LNCAP (cell line): ENCODE data around the gene EDEM1.

Source experiments
- TF ChIP-seq, protein P1 (sequence below): fragments of 450-650 bp; IDR thresholded peaks from 2 replicates; pipeline ENCODE4 v1.5.1; 2017; ENCODE audit warnings: mild to moderate bottlenecking

EDEM1 gene

DNA sequence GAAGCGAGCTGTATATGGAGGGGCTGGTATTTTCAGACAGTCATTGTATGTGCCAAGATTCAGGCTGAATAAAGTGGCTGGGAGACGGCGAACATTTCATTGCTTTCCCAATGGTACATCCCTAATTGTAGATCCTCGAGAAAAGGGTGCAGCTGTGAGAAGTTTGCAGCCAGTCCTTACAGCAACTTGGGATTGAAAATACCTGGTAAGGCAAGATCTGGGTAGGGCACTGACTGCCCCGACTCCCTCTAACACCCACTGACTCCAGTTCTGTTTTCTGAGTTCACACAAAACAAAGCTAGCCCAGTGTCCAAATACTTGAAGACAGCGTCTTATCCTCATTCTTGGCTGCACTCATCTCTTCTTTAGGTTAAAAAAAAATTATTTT is 63.7 kb downstream of the EDEM1 start:
- TF ChIP-seq, protein P1, sequence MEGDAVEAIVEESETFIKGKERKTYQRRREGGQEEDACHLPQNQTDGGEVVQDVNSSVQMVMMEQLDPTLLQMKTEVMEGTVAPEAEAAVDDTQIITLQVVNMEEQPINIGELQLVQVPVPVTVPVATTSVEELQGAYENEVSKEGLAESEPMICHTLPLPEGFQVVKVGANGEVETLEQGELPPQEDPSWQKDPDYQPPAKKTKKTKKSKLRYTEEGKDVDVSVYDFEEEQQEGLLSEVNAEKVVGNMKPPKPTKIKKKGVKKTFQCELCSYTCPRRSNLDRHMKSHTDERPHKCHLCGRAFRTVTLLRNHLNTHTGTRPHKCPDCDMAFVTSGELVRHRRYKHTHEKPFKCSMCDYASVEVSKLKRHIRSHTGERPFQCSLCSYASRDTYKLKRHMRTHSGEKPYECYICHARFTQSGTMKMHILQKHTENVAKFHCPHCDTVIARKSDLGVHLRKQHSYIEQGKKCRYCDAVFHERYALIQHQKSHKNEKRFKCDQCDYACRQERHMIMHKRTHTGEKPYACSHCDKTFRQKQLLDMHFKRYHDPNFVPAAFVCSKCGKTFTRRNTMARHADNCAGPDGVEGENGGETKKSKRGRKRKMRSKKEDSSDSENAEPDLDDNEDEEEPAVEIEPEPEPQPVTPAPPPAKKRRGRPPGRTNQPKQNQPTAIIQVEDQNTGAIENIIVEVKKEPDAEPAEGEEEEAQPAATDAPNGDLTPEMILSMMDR = no peak

GRCh38 chr3:5252131-5252530 is 64.6 kb downstream of the EDEM1 start:
- TF ChIP-seq, protein P1 = no peak

DNA sequence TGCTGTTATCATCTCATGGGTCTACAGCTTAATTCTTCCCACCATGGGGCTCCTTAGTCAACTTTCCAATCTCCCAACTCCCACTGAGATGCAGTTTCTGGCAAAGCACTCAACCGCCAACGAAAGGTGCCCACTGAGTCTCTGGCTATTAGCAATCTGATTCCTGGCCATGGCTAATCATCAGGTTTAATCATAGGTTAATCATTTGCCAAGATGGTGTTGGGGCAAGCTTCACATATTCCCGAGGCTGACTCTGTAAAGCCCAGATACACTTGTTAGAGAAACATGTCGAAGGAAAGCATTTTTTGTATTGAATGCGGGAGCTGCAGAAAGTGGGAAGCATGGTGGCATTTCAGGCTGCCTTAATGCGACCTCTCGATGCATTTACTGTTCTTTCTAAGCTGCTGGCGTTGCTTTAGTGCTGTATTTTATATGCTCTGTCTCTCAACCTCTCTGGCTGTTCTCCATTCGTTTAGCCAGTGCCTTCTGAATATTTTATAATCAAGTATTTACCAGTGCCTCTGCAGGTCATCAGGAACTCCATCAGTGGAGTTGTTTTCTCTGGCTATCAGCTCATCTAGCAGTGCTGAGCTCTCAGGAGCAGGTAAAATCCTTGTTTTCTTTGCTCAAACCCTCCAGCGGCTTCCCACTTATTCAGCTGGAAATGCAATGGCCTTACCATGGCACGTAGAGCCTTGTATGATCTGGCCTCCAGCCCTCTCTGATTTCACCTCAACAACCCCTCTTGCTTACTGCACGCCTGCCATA is 67.0 kb downstream of the EDEM1 start:
- TF ChIP-seq, protein P1 = no peak

DNA sequence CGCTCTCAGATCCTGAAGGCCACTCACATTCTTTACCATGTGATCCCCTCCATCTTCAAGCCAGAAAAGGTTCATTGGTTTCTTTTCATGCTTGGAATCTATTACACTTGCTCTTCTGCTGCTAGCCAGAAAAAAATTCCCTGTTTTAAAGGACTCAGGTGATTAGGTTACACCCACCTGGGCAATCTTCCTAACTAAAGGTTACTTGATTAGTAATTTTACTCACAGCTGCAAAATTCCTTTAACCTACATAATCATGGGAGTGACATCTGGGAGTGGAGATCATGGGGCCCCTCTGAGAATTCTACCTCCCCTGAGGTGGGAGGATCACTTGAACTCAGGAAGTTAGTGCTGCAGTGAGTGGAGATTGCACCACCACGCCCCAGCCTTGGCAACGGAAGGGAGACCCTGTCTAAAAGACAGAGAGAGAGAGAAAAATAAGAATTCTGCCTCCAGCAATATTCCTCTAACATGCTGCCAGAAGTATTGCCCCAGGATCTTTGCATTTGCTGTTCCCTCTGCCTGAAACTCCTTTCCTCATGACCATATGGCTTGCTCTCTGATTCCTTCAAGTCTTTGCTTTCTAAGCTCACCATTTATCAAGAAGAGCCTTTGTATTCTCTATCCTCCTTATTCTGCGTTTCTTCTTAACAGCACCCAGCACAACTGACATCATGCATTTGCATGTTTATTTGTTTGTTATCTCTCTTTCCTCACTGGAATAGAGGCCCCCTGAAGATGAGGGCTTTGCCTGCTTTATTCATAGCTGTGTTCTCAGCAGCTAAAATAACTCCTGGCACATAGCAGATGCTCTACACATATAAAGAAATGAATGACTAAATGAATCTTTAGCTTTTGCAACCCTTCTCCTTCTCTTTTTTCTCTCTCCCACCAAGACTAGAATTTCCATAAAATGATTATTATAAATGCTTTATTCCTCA is 68.2 kb downstream of the EDEM1 start:
- TF ChIP-seq, protein P1 = no peak

- TF ChIP-seq, protein P1 = no peak
Observed at GRCh38 chr3:5258526-5258925, 71.0 kb downstream of the EDEM1 start.

DNA sequence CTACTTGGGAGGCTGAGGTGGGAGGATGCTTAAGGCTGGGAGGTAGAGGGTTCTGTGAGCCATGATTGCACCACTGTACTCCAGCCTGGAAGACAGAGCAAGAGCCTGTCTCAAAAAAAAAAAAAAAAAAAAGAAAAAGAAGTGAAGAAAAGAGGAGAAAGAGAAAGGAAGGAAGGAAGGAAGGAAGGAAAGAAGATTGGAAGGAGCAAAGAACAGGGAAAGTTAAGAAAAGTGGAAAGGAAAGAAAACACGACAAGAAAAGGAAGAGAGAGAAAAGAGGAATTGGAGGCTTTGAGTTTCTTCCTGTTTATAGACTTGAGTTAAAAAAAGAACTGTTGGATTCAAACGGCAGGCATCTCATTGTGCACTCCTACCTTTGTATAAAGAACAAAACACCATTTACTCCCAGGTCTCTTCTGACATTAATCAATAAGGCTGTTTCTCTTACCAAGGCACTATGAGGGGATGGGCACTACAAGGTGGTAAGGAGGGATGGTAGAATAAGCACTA is 73.5 kb downstream of the EDEM1 start:
- TF ChIP-seq, protein P1 = no peak

GRCh38 chr3:5262507-5262906 is 75.0 kb downstream of the EDEM1 start:
- TF ChIP-seq, protein P1 = no peak
